Activated T-helper 2 cell treated with anti-CD3 and anti-CD28 coated beads, Interferon-gamma antibody, Interleukin-2, Interleukin-4, amounts not matched to agents 10 μg/mL and 5 μg/mL and 100 μg/mL, durations not matched to agents 14 hours and 24 hours and 36 hours (primary cell): ENCODE measurements around the gene FAM118A. TPM values are rescaled to one million over a fixed set of nuclear protein-coding genes. Genes with fewer than 3 reads are reported as not detected.
"Not testable (repeated sequence)": the region's sequence is repeated elsewhere in the genome, so short reads cannot be mapped to it uniquely, and the experiment has no call there.

ENCODE experiments used
- DNase-seq: peaks from one replicate; pipeline ENCODE4 v3.0.0; 2021; ENCODE audit warnings: low spot score
- H3K27ac Mint-ChIP-seq: one replicate; pipeline ENCODE4 v1.8.0; 2021; ENCODE audit warnings: mixed read lengths
- H3K27me3 Mint-ChIP-seq: one replicate; pipeline ENCODE4 v1.8.0; 2021; ENCODE audit warnings: low read depth, mixed read lengths
- H3K36me3 Mint-ChIP-seq: one replicate; pipeline ENCODE4 v1.8.0; 2021; ENCODE audit warnings: low read depth, mixed read lengths
- H3K4me1 Mint-ChIP-seq: one replicate; pipeline ENCODE4 v1.8.0; 2021; ENCODE audit warnings: low read depth, mixed read lengths
- H3K4me3 Mint-ChIP-seq: one replicate; pipeline ENCODE4 v1.8.0; 2021; ENCODE audit warnings: low read depth, mild to moderate bottlenecking, moderate library complexity, mixed read lengths
- H3K9me3 Mint-ChIP-seq: one replicate; pipeline ENCODE4 v1.8.0; 2021; ENCODE audit warnings: mixed read lengths
- intact Hi-C: fragments of 100-400 bp; cut with micrococcal nuclease; formaldehyde crosslinking; loops from one replicate; pipeline ENCODE4 v1.15.1; 2023
- total RNA-seq: library from RNA; stranded (reverse); gene quantifications from 2 replicates; pipeline ENCODE4 v1.2.3, GENCODE V29; 2022

Gene FAM118A
- total RNA-seq, 1 donor from 2014 or later, result 30.7 TPM

- Mint-ChIP-seq H3K27me3 (no peaks in the 10 kb centered on the region), H3K4me1 (peaks cover 69% of the 10 kb centered on the region), H3K4me3 (peak overlapping the region; percentile 73), H3K36me3 (peaks cover 21% of the 10 kb centered on the region), H3K27ac (peak overlapping the region; percentile 95), H3K9me3 (no peaks in the 10 kb centered on the region)
- intact Hi-C loops, result loop anchor here (1.0 to 10.0 kb wide), 2 partner anchors 8 to 97 kb away; partner anchors contain the start of genes RIBC2 and SMC1B
- DNase-seq, result peak; percentile 84
Measured at GRCh38 chr22:45318168-45318557, 8.4 kb downstream of the FAM118A start.

DNA sequence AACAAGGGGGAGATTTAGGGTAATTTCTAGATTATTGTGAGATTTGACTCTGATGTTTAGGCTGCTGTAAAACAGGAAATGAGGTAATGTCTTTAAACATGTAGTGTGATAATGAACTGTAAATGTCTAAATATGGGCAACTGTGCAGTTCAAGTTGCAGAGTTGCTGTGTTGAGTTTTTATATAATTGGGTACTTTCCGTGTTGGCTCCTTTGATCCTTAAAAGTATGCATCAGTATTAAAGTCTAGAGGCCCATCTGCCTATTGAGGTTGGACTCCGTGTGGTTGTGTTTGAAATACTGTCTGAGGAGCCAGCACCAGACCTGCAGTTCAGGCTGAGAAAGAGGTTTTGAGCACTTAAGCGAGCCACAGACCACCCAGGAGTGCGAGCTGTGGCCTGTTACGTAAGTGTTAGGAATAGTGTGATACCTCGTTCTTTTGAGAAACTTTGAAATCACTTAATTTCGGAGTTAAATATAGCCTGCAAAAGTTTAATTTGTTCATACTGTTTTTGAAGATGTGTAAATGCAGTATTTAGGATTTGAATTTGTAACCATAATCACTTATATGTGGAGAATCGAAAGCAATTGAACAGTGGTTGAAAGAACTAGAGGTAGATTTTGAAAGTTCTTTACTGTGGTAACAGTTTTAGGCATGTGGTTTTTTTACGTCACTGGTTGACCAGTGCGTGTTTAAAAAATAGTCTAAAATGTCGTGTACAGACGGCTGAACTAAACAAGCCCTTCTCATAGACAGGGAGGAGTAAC is 9.0 kb downstream of the FAM118A start:
- Mint-ChIP-seq H3K9me3 (no peaks in the 10 kb centered on the region), H3K4me1 (peaks cover 74% of the 10 kb centered on the region), H3K4me3 (peak overlapping the region; percentile 73), H3K27ac (peak overlapping the region; percentile 95), H3K27me3 (no peaks in the 10 kb centered on the region), H3K36me3 (peaks cover 27% of the 10 kb centered on the region)
- DNase-seq, result peak; percentile 43
- intact Hi-C loops, result loop anchor here (1.0 to 10.0 kb wide), 2 partner anchors 8 to 96 kb away; partner anchors contain the start of genes RIBC2 and SMC1B

- intact Hi-C loops, result loop anchor here (10.0 kb wide), 1 partner anchor 95 kb away; the partner anchor contains the start of genes RIBC2 and SMC1B
- H3K9me3 Mint-ChIP-seq, result no peaks in the 10 kb centered on the region
- DNase-seq, result peak; percentile 24
- H3K36me3 Mint-ChIP-seq, result peaks cover 30% of the 10 kb centered on the region
- H3K27ac Mint-ChIP-seq, result peak overlapping the region; percentile 95
- H3K4me3 Mint-ChIP-seq, result peak overlapping the region; percentile 73
- peaks cover 69% of the 10 kb centered on the region for H3K4me1 Mint-ChIP-seq
- H3K27me3 Mint-ChIP-seq, result no peaks in the 10 kb centered on the region
Measured at GRCh38 chr22:45319324-45319685, 9.6 kb downstream of the FAM118A start.

DNA sequence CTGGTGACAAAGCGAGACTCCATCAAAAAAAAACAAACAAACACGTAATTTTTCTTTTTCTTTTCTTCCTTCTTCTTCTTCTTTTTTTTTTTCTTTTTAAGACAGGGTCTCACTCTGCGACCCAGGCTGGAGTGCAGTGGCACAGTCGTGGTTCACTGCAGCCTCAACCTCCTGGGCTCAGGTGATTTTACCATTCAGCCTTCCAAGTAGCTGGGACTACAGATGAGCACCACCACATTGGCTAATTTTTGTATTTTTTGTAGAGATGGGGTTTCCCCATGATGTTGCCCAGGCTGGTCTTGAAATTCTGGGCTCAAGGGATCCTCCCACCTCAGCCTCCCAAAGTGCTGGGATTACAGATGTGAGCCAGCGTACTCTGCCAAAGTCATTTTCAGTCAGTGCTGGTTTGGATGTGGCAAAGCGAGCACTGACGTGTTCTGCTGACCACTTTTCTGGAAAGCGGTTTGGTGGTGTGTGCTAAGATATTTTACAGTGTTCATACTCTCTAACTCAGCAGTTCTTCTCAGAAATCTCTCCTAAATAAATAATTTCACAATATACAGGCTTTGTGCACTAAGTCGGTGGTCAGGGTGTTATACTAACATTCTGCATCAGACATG is 10.7 kb downstream of the FAM118A start:
- intact Hi-C loops, result no loop called here
- Mint-ChIP-seq H3K4me3 (no peak overlapping the region), H3K27ac (peak overlapping the region; percentile 95), H3K27me3 (no peaks in the 10 kb centered on the region), H3K4me1 (peaks cover 62% of the 10 kb centered on the region), H3K36me3 (peaks cover 39% of the 10 kb centered on the region), H3K9me3 (no peaks in the 10 kb centered on the region)
- DNase-seq, result no peak

DNA sequence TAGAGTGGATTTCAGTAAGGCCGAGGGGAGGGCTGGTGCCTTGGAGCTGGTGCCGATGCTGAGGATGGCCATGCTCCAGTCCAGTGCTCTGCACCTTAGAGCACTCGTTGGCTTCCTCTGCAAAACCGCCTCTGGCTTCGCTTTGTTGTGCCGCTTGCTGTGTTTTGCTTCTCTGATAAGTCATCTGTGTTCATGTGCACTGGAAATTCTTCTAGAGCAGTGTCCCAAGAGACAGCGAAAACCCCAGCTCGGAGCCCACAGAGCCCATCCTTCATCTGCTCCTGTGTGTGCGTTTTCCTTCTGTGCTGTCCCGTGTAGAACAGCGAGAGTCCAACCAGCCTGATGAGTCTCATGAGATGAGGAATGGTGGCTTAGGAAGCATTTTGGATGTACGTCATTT is 12.1 kb downstream of the FAM118A start:
- Mint-ChIP-seq H3K27ac (no peak overlapping the region), H3K4me1 (peaks cover 51% of the 10 kb centered on the region), H3K9me3 (no peaks in the 10 kb centered on the region), H3K27me3 (no peaks in the 10 kb centered on the region), H3K4me3 (no peak overlapping the region), H3K36me3 (peaks cover 48% of the 10 kb centered on the region)
- no peak for DNase-seq
- intact Hi-C loops, result no loop called here

- intact Hi-C loops, result no loop called here
Measured at GRCh38 chr22:45322873-45323525, 13.3 kb downstream of the FAM118A start.

GRCh38 chr22:45323695-45324094 is 14.0 kb downstream of the FAM118A start:
- Mint-ChIP-seq H3K4me3 (no peak overlapping the region), H3K36me3 (peaks cover 59% of the 10 kb centered on the region)

More at GRCh38 chr22:45322873-45323525, 13.3 kb downstream of the FAM118A start:
- H3K4me3 Mint-ChIP-seq, result no peak overlapping the region
- peak overlapping the region; percentile 43 for H3K27ac Mint-ChIP-seq
- no peaks in the 10 kb centered on the region for H3K27me3 Mint-ChIP-seq
- H3K4me1 Mint-ChIP-seq, result peaks cover 40% of the 10 kb centered on the region
- H3K36me3 Mint-ChIP-seq, result peaks cover 57% of the 10 kb centered on the region
- DNase-seq, result no peak
- H3K9me3 Mint-ChIP-seq, result no peaks in the 10 kb centered on the region

GRCh38 chr22:45324311-45324711 is 14.6 kb downstream of the FAM118A start:
- intact Hi-C loops, result no loop called here
- Mint-ChIP-seq H3K36me3 (peaks cover 65% of the 10 kb centered on the region), H3K4me3 (no peak overlapping the region), H3K27ac (no peak overlapping the region), H3K27me3 (no peaks in the 10 kb centered on the region), H3K4me1 (peaks cover 32% of the 10 kb centered on the region), H3K9me3 (no peaks in the 10 kb centered on the region)
- DNase-seq, result no peak

More at GRCh38 chr22:45323695-45324094, 14.0 kb downstream of the FAM118A start:
- peaks cover 34% of the 10 kb centered on the region for H3K4me1 Mint-ChIP-seq
- DNase-seq, result no peak
- no peaks in the 10 kb centered on the region for H3K27me3 Mint-ChIP-seq
- no peaks in the 10 kb centered on the region for H3K9me3 Mint-ChIP-seq
- intact Hi-C loops, result no loop called here
- H3K27ac Mint-ChIP-seq, result peak overlapping the region; percentile 5

- H3K27me3 Mint-ChIP-seq, intact Hi-C loops: not testable (repeated sequence)
Measured at GRCh38 chr22:45328261-45328660, 18.5 kb downstream of the FAM118A start.

DNA sequence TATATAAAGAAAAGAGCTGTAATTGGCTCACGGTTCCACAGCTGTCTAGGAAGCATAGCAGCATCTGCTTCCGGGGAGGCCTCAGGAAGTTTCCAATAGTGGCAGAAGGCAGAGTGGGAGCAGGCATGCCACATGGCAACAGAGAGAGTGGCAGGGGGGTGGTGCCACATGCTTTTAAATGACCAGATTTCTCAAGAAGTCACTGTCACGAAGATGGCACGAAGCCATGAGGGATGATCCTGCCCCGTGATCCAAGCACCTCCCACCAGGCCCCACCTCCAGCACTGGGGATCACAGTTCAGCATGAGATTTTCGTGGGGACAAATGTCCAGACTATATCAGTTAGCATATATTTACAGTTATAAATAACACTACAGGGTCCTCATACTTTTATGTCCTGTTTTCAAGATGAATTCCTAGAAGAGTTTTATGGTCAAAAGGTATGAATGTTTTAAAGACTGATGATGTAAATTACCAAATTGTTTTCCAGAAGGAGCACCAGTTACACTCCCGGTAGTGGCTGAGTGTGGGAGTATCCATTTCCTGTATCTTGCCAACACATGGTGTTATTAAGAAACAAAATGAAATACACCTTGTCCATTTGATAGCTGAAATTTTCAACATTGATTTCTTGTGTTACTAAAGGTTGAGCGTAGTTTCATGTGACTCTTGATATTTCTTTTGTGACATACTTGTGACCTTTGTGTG is 19.2 kb downstream of the FAM118A start:
- intact Hi-C loops, result no loop called here
- H3K4me1 Mint-ChIP-seq, result peaks cover 10% of the 10 kb centered on the region
- DNase-seq, result no peak
- H3K36me3 Mint-ChIP-seq, result peaks cover 60% of the 10 kb centered on the region
- peak overlapping the region; percentile 78 for H3K27ac Mint-ChIP-seq
- no peaks in the 10 kb centered on the region for H3K9me3 Mint-ChIP-seq
- H3K4me3 Mint-ChIP-seq, result no peak overlapping the region
- no peaks in the 10 kb centered on the region for H3K27me3 Mint-ChIP-seq

More at GRCh38 chr22:45328261-45328660, 18.5 kb downstream of the FAM118A start:
- H3K9me3 Mint-ChIP-seq, DNase-seq, H3K4me3 Mint-ChIP-seq, H3K27ac Mint-ChIP-seq: not testable (repeated sequence)
- Mint-ChIP-seq H3K4me1 (peaks cover 11% of the 10 kb centered on the region), H3K36me3 (peaks cover 66% of the 10 kb centered on the region)

- no peaks in the 10 kb centered on the region for H3K27me3 Mint-ChIP-seq
- H3K9me3 Mint-ChIP-seq, result no peaks in the 10 kb centered on the region
- intact Hi-C loops, result no loop called here
- no peak for DNase-seq
- peak overlapping the region; percentile 78 for H3K27ac Mint-ChIP-seq
- H3K4me1 Mint-ChIP-seq, result peaks cover 15% of the 10 kb centered on the region
- H3K4me3 Mint-ChIP-seq, result no peak overlapping the region
- H3K36me3 Mint-ChIP-seq, result peaks cover 60% of the 10 kb centered on the region
Measured at GRCh38 chr22:45329530-45329936, 19.8 kb downstream of the FAM118A start.

- Mint-ChIP-seq H3K27ac (no peak overlapping the region), H3K36me3 (peaks cover 60% of the 10 kb centered on the region), H3K27me3 (no peaks in the 10 kb centered on the region), H3K9me3 (no peaks in the 10 kb centered on the region), H3K4me1 (peaks cover 17% of the 10 kb centered on the region), H3K4me3 (no peak overlapping the region)
- no peak for DNase-seq
- intact Hi-C loops, result no loop called here
Measured at GRCh38 chr22:45330548-45330947, 20.8 kb downstream of the FAM118A start.
